GM18520 (cell line): Measurements from ENCODE around the gene PRAMEF15.
"Not testable (repeated sequence)": the region's sequence is repeated elsewhere in the genome, so short reads cannot be mapped to it uniquely, and the experiment has no call there.

ENCODE experiments used
- ATAC-seq: cut with Tn5 transposase; IDR thresholded peaks from one replicate; pipeline ENCODE4 v1.9.1; 2021; ENCODE audit not compliant: unreplicated experiment

Gene PRAMEF15

GRCh38 chr1:13315281-13315680 lies at the start of gene PRAMEF15:
TSS of gene PRAMEF15 (plus strand) at chr1:13315581. CDS start at chr1:13318408, 2,827 bp downstream.
- not testable (repeated sequence) for ATAC-seq

GRCh38 chr1:13277016-13277415 lies 38.4 kb upstream of the PRAMEF15 start:
- not testable (repeated sequence) for ATAC-seq

DNA sequence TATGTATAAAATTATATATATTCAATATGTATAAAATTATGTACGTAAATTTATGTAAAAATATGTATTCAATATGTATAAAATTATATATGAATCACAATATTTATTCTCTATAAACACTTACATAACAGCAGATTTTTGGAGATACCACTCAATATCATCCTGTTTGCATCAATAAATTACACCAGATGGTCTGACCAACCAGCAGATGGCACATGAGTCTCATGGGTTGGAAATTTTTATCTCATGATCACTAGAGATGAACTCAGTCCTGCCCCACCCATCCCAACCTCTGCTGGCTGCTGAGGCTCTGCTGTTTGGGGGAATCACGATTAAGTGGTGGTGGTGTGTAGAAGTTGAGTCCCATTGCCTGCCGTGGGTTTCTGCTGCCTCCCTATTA lies 35.8 kb upstream of the PRAMEF15 start:
- ATAC-seq: not testable (repeated sequence)

GRCh38 chr1:13285037-13285436 lies 30.3 kb upstream of the PRAMEF15 start, which contains the start of gene PRAMEF8:
TSS of gene PRAMEF8 (minus strand) at chr1:13285137. CDS start at chr1:13284091, 1,046 bp downstream.
- not testable (repeated sequence) for ATAC-seq

- not testable (repeated sequence) for ATAC-seq
Observed at GRCh38 chr1:13289030-13289429, 26.4 kb upstream of the PRAMEF15 start.

- ATAC-seq: not testable (repeated sequence)
Observed at GRCh38 chr1:13297216-13297931, 18.0 kb upstream of the PRAMEF15 start.

DNA sequence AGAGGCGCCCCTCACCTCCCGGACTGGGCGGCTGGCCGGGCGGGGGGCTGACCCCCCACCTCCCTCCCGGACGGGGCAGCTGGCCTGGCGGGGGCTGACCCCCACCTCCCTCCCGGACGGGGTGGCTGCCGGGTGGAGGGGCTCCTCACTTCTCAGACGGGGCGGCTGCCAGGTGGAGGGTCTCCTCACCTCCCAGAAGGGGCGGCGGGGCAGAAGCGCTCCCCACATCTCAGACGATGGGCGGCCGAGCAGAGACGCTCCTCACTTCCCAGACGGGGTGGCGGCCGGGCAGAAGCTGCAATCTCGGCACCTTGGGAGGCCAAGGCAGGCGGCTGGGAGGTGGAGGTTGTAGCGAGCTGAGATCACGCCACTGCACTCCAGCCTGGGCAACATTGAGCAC lies 16.7 kb upstream of the PRAMEF15 start:
- not testable (repeated sequence) for ATAC-seq

DNA sequence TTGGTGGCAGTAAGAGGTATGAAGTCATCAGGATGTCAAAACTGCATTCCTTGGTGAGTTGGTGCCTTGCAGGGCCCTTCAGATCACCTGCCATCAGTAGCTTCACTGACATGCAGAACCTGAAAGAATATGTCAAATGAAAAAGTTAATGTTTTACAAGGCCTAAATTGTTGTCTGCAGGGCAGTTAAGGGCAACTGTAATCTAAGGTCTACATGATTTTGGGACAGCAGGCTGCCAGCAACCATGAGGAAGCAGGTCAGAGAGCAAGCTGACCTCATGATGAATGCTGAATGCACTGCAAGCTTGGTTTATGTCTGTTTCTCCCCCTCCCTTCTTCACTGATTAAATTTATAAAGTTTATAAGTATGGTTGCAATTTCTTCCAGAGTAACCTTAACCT lies 13.2 kb upstream of the PRAMEF15 start:
- ATAC-seq: not testable (repeated sequence)

- not testable (repeated sequence) for ATAC-seq
Observed at GRCh38 chr1:13303239-13303638, 12.1 kb upstream of the PRAMEF15 start, which contains the start of gene PRAMEF33. TSS of gene PRAMEF33 (plus strand) at chr1:13303539. CDS start at chr1:13305955, 2,416 bp downstream.

DNA sequence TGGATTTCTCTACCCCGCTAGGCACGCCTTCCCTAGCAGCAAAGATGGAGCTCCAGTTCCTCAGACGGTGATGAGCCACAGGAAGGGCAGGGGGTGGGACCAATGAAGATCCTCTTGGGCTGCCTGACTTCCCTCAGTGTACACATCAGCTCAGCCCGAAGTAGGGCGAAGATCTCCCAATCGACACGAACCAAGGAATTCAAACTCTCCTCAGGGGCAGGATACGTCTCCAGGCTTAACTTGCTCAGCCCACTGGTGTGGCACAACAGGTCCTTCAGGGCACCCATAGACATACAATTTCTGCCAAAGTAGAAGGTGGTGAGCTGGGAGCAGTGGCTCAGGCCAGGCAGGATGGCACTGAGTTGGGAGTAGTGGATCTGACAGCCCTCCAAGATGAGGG lies 27.1 kb downstream of the PRAMEF15 start:
- not testable (repeated sequence) for ATAC-seq

GRCh38 chr1:13347034-13347433 lies 31.7 kb downstream of the PRAMEF15 start, which contains the start of gene PRAMEF14:
TSS of gene PRAMEF14 (minus strand) at chr1:13347134. CDS start at chr1:13345314, 1,820 bp downstream.
- ATAC-seq: not testable (repeated sequence)

GRCh38 chr1:13353476-13353875 lies 38.1 kb downstream of the PRAMEF15 start:
- ATAC-seq: not testable (repeated sequence)

DNA sequence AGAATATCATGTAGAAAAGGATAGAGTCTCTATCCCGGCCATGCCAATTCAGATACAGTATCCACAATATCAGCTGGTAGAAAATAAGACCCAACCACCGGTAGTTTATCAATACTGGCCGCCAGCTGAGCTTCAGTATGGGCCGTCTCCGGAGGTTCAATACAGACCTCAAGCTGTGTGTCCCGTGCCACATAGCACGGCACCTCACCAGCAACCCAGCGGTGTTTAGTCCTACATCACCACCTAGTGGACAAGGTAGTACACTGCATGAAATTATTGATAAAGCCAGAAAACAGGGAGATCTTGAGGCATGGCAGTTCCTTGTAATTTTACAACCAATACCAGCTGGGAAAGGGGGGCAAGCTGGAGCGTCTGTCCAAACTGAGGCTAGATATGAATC lies 39.1 kb downstream of the PRAMEF15 start:
- ATAC-seq: not testable (repeated sequence)

DNA sequence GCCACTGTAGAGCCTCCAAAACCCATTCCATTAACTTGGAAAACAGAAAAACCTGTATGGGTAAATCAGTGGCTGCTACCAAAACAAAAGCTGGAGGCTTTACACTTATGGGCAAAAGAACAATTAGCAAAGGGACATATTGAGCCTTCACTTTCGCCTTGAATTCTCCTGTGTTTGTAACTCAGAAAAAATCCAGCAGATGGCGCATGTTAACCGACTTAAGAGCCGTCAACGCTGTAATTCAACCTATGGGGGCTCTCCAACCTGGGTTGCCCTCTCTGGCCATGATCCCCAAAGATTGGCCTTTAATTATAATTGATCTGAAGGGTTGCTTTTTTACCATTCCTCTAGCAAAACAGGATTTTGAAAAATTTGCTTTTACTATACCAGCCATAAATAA lies 41.4 kb downstream of the PRAMEF15 start:
- not testable (repeated sequence) for ATAC-seq

DNA sequence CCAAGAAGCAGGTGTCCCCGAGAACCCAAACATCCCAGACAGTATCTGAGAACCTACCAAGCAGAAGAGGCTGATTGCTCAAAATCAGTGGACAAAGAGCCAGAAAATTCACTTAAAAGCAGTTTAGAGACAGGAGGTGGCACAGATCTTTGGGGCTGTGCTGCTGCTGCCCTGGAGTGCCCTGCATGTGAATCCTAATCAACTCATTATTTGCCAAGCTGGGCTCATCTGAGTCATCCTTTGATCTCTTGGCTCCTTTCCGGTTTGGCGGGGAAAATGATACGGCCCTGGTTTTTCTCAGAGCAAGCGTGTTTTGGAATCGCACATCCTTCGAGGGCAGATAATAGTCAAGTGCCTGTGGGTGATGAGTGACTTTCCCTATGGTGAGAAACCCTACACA lies 47.0 kb downstream of the PRAMEF15 start:
- not testable (repeated sequence) for ATAC-seq

DNA sequence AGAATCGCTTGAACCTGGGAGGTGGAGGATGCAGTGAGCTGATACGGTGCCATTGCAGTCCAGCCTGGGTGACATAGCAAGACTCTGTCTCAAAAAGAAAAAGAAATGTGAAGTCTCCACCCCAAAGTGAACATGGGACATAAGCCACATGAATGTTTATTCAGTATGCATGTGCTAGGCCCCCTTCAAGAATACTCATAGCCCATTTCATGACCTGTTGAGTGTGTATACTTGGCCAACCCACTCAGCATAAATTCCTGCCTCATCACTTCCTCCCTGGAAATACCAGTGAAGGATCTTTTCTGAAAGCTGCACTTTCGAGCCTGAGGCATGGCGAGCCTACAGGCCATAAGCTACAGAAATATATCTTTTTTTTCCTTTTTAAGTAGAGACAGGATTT lies 49.5 kb downstream of the PRAMEF15 start:
- not testable (repeated sequence) for ATAC-seq

- ATAC-seq: not testable (repeated sequence)
Observed at GRCh38 chr1:13366536-13366935, 51.2 kb downstream of the PRAMEF15 start.

DNA sequence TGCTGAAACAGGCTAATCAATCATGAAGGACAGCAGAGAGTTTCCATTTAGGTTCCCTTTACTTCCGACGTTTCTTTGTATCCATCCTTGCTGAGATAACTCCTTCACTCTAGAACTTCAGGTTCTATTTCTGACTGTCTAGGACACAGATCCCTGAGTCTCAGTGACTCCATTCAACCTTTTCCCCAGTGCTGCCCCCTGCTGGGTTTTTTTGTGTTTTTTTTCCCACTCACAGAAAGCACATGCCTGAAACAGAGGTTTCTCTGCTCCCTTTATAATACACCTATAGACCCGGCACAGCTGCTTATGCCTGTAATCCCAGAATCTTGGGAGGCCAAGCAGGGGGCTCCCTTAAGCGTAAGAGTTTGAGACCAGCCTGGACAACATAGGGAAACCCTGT lies 53.2 kb downstream of the PRAMEF15 start:
- ATAC-seq: not testable (repeated sequence)
